ENCODE results near the gene DPF3. TPM values are rescaled to one million over a fixed set of nuclear protein-coding genes. Genes with fewer than 3 reads are reported as not detected.

DPF3 gene
- total and polyA plus RNA-seq, 9 of the 15 experiments (the other 6 are each of a cell fraction or from before 2014, with no cell fraction given): 0.21 to 4.9 (median 1.2) TPM

- TF ChIP-seq ZNF436 (CRISPR knock-in tag; IDR thresholded peaks at IDR 0.05): no peak
- TF ChIP-seq HES1 (IDR thresholded peaks at IDR 0.05; ENCODE audit: low read depth): no peak
Measured at GRCh38 chr14:72753044-72753710, 140.7 kb downstream of the DPF3 start (continued).

- H3K27me3 ChIP-seq (ENCODE audit: control insufficient read depth in 2 of 2, insufficient read depth in 2 of 2, low read length in 2 of 2): no peaks in the 10 kb centered on the region
- H3K9me3 ChIP-seq (replicated peaks; ENCODE audit: control insufficient read depth, insufficient read depth, low read depth, low read length): no peaks in the 10 kb centered on the region
- no peak overlapping the region for H3K27ac ChIP-seq (ENCODE audit: extremely low read depth, low read depth, low read length)
- DNase-seq (ENCODE audit: extremely low read depth in 1 of 4, low spot score in 3 of 4) (no peak), FAIRE-seq (no peak), ATAC-seq (no peak)
- no peak overlapping the region for H3K9ac ChIP-seq (ENCODE audit: insufficient read depth in 1 of 2, low read depth in 2 of 2, low read length in 2 of 2)
- no peak overlapping the region for H2AFZ ChIP-seq (ENCODE audit: low read depth, low read length)
- H3K4me1 ChIP-seq (replicated peaks in 1 of 2; ENCODE audit: control insufficient read depth in 2 of 2, insufficient read depth in 2 of 2, low read length in 2 of 2): no peaks in the 10 kb centered on the region
- WGBS (ENCODE audit: insufficient coverage, low coverage, missing lambda C conversion rate): 27% methylated on average over 1 of the region's 3 CpGs
- H3K36me3 ChIP-seq (ENCODE audit: control insufficient read depth, insufficient read depth, low read length): no peaks in the 10 kb centered on the region
- no peak overlapping the region for H3K4me3 ChIP-seq
- no peak overlapping the region for H3K4me2 ChIP-seq (ENCODE audit: insufficient read depth, low read length)
- TF ChIP-seq ELK3 (CRISPR knock-in tag; IDR thresholded peaks at IDR 0.05) (no peak), STAT5B (CRISPR knock-in tag; IDR thresholded peaks at IDR 0.05) (no peak), STAG1 (CRISPR knock-in tag; IDR thresholded peaks at IDR 0.05; ENCODE audit: borderline replicate concordance) (no peak)
- CTCF ChIA-PET (ENCODE audit: low intra/inter-chr PET ratio): no interaction called here
- H3K9me1 ChIP-seq (ENCODE audit: control insufficient read depth, insufficient read depth, low read length): no peaks in the 10 kb centered on the region
- POLR2A ChIA-PET: no interaction called here
- no peaks in the 10 kb centered on the region for H3K79me2 ChIP-seq (ENCODE audit: control insufficient read depth, insufficient read depth, low read length)
- in situ Hi-C loops (cut with MboI): no loop called here
- no TSS peak for BruUV-seq (replicated peaks)
- H4K20me1 ChIP-seq (replicated peaks; ENCODE audit: control insufficient read depth, insufficient read depth, low read length): no peaks in the 10 kb centered on the region
- intact Hi-C loops (cut with micrococcal nuclease): no loop called here
Measured at GRCh38 chr14:72752034-72752412, 141.9 kb downstream of the DPF3 start.

All from K562 (cell line).